Stimulated activated CD8-positive, alpha-beta memory T cell treated with anti-CD3 and anti-CD28 coated beads, Interleukin-7, amount 100 ng/mL, for 1 hour (primary cell): ENCODE results near the gene SDHAF2.
"Not testable (repeated sequence)": the region's sequence is repeated elsewhere in the genome, so short reads cannot be mapped to it uniquely, and the experiment has no call there.

ENCODE experiments used
- DNase-seq, 2 donors: peaks; one replicate each; pipeline ENCODE4 v3.0.0-alpha.2; 2020; ENCODE audit warnings: low read depth in 2 of 2

The SDHAF2 gene

DNA sequence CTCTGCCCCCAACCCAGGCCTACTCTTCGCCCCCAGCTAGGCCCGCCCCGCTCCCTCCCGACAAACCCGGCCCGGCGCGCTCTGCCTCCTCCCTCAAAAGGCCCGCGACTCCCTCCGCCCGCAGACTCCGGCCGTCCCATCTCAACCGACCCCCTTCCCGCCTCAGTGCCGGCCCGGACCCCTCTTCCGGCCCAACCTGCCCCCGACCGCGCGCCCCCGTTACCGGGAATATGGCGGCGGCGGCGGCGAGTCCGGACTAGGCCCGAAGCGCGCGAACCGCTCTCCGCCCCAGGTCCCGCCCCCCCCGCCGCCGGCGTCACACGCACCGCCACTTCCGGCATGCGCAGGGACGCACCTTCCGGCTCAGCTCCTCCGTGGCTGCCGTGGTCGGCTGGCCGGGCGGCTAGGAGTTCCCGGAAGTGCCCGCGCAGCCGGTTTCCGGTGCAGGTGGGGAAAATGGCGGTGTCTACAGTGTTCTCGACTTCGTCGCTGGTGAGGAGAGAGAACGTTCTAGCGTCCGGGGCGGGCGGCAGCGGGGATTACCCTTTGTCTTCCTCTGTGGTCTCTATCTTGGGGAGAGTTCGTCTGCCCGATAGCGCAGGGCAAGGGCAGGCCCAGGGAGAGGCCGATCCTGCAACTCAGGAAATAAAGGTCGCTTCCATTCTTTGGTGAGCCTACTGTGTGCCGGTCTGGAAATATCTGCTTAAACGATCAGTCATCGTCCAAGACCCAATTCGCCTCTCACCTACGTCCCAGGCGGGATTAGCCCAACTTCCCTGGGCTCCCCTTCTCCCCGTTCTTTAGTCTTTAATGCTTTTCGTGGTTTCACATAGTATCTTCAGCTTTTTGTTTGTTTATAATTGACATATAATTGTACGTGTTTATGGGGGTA lies at the start of gene SDHAF2, which contains the start of gene CPSF7:
Gene SDHAF2, plus strand, starts transcription at position 434 of the 892 bp plus-strand sequence. Its CDS starts 23 bp downstream, at position 457.
Gene CPSF7, minus strand, starts transcription at position 285 of the 892 bp plus-strand sequence. CDS start 740 bp downstream, outside the sequence.
- peak; percentile 94 to 97 for DNase-seq

DNA sequence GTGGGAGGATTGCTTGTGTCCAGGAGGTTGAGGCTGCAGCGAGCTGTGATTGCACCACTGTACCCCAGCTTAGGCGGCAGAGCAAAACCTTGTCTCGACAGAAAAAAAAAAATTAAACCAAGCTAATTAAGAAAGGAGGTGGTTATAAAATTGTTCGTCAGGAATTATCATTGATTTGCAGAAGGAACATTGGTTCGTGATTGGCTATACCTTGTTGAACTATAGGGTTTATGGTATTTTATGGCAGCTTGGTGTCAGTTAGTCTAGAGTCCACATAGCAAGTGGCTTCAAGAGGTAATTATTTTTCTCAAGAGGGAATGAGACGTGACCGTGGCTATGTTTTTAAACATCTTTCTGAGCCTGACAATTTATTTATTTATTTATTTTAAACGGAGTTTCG lies 49.0 kb upstream of the SDHAF2 start:
- no peak for DNase-seq

DNA sequence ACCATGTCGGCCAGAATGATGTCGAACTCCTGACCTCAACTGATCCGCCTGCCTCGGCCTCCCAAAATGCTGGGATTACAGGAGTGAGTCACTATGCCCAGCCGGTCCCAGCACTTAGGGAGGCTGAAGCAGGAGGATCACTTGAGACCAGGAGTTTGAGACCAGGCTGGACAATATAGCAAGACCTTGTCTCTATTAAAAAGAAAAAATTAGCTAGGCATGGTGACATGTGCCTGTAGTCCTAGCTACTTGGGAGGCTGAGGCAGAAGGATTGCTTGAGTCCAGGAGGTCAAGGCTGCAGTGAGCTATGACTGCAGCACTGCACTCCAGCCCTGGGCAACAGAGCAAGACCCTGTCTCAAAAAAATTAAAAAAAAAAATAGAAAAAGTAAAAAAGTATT lies 46.1 kb upstream of the SDHAF2 start:
- DNase-seq: not testable (repeated sequence)

GRCh38 chr11:61384271-61385242 lies 45.4 kb upstream of the SDHAF2 start:
- no peak for DNase-seq

DNA sequence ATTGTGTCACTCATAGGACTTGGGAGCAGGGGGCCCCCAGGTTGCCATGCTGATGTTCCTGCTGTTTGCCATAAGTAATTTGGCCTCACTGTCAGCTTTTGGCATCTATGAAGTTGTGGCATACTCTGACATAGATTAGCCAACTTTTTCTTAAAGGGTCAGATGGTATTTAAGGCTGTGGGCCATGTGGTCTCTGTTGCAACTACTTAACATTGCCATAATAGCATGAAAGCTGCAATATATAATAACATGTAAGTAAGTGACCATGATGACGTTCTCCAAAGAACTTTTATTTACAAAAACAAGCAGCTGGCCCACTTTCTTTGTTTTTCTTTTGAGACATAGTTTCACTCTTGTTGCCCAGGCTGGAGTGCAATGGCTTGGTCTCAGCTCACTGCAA lies 39.8 kb upstream of the SDHAF2 start:
- DNase-seq: no peak

DNA sequence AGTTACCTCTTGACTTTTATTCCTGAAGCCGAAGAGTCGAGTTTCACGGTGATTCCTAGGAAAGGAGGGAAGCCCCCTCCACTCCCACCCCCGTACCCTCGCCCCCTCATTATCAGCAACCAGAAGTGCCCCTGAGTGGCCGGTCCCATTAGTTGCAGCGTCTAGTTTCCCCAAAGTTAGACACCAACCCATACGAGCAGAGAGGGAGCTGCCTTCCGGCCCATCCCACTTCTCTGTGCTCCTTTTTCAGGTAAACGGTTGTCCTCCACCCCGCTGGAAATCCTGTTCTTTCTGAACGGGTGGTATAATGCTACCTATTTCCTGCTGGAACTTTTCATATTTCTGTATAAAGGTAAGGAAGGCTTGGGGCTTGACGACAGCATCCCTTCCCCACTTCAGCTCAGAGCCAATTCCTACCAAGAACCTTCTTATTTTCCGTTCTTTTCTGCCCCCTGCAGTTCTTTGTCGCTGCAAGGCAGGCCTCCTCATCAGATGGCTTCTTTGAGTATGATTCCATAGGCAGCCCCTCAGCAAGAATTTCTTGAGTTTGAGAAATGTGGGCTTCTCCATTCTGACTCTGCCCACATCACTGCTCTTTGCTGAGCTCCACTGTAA lies 36.8 kb upstream of the SDHAF2 start:
- no peak for DNase-seq

- DNase-seq: no peak
Observed at GRCh38 chr11:61401173-61401572, 28.8 kb upstream of the SDHAF2 start.

DNA sequence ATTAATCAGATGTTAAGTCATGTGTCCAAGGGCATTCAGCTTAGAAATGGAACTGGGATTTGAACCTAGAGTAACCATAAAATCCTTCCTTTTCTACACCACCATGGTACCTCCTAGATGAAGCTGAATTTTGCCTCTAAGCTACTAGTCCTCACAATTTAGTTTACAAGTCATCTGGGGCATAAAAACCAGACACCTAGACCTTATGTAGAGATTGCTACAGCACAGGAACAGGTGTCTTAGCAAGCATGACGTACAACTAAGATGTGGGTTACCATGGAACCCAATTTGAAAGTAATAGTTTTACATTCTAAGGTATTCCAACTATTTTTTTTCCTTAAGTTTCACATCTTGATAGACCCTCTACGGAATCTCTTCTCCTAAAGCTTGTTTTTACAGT lies 28.4 kb upstream of the SDHAF2 start:
- no peak for DNase-seq

- DNase-seq: no peak
Observed at GRCh38 chr11:61403658-61404057, 26.3 kb upstream of the SDHAF2 start.

DNA sequence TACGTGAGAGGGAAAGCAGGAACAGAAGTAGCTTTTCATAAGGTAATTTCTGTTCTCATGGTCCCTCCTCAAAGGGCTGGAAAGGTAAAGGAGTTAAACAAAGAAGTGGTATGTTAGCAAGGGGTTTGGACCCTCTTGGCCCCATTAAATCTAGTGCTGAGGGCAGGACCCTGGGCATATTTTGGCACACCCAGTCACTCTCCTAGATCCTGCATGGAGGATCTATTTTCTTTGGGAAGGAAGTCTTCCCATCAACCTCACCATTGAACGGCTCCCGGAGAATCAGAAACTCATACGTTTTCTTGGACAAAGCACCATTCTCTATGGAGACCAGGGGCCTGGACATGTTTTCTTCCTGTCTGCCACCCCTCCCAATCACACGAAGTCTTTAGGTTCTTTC lies 25.8 kb upstream of the SDHAF2 start:
- no peak for DNase-seq

DNA sequence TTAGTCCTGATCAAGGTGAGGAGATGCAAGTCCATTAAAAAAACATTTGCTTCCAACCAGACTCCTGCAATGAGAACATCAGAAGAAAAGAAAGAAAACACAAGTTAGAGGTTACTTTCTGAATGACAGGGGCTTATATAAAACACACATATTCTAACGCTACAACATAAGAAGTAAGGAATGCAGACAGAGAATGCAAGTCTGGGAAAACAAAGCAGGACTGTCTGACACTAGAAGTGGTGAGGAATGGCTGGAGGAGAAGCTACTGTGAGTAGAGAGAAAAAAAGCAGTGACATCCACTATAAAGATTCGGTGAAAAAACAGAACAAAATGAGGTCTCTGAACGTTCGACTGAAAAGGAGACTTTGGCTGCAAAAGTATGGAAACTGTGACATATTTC lies 25.3 kb upstream of the SDHAF2 start:
- no peak for DNase-seq

GRCh38 chr11:61406067-61406466 lies 23.9 kb upstream of the SDHAF2 start:
- no peak for DNase-seq

DNA sequence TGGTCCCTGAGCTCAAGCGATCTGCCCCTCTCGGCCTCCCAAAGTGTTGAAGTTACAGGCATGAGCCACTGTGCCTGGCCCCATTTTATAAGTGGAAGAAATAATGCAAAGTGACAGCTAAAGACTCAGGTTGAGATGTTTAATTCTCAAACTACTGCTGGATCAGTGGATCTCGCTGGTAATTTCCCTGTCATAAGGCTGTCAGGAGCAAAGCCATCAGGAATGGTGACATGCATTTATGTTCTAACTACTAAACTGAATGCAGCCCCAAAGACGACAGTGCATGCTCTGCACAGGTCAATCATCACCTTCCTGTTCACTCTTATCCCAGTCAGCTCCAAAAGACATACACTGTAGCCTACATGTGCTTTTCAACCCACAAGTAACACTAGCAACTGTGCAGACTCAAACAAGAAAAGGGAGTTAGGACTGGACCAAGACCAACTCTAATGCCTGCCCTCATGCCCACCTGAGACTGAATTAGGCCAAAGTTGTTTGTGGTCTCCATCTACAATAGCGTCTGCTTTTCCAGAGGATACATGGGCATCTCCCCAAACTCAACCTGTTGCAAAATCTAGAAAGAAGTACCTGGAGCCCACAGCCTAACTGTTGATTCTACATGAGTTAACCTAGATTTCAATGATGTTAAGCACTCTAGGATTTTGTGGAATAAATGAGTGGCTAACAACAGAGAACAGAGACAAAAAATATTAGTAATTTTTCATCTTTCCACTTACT lies 22.8 kb upstream of the SDHAF2 start:
- no peak for DNase-seq

- DNase-seq: no peak
Observed at GRCh38 chr11:61411589-61411988, 18.3 kb upstream of the SDHAF2 start.

DNA sequence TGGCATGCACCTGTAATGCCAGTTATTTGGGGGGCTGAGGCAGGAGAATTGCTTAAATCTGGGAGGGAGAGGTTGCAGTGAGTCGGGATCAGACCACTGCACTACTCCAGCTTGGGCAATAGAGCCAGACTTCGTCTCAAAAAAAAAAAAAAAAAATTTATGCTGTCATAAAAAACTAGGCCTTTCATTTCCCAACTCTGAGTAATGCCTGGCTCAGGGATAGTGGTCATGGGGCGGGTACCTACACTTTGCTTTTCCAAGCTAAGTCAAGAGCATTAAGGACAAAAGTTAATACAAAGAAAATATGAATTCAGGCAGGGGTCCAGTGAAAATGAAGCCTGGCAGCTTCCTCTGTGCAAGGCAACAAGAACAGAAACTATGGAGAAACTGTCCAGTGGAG lies 16.4 kb upstream of the SDHAF2 start:
- DNase-seq: no peak

DNA sequence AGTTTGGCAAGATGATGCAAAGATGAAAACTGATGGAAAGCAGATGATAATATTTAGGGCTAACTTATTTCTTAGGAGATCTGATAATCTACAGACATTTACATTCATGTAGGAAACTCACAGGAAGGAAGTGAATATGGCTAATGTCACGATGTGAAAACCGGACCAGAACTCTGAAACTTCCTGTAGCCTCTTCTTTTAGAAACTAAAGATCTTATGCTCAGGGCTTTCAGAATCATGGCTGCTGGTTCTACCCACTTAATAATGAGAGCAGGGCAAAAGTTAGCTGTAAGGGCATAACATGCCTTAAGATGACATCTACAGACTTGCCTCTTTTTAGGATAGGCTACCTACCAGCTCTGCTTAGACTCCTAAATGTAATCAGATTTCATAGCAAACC lies 15.4 kb upstream of the SDHAF2 start:
- no peak for DNase-seq

DNA sequence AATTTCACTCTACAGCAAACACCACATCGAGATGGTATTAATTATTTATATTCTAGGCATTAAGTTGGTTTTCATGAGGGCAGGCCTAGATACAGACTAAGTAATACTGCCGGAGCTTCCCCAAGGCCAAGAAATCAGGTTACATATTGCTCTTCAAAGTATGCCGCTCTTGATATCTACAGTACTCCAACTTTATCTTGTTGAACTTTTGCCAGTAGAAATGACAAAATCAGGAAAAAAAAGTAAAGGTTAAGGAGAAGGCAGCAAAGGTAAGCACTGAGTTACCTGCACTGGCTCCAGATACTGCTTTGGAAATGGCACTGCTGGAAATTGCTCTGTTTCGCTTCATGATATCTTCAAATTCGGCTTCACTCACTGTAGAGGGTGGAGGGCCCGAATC lies 14.5 kb upstream of the SDHAF2 start:
- DNase-seq: no peak

DNA sequence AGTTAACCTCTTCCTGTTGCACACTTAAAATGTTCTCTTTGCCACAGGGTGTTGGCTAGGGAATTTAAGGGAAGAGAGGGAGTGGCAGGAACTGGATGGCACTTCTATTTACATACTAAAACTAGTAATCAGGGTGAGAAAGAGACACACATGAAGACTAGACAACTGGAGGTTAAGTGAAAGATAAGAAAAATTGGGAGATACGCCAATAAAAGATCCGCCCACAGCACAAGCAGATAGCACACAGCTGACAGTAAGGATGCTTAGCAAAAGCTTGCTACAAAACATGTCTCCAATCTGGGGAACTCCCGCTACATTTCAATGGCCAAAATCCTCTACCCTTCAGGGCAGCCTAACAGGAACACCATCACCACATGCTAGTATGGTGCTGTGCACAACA lies 13.0 kb upstream of the SDHAF2 start:
- DNase-seq: no peak

DNA sequence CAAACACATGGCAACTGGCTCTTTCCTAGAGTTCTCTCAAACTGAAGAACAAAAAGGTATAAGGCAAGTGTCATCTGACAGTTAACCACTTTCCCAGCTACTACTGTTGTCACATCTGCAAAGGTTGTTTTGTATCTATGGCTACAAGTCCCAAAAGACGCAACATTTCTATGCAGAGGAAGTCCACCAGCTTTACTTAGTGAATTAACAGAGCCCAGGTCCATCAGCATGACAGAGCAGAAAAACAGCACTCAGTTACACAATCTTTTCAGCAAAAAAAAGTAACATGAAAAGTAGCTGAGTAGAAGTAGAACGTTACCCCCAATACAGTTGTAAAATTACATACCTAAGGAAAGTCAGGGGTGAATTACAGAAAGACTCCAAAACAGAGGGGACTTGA lies 12.3 kb upstream of the SDHAF2 start:
- no peak for DNase-seq

DNA sequence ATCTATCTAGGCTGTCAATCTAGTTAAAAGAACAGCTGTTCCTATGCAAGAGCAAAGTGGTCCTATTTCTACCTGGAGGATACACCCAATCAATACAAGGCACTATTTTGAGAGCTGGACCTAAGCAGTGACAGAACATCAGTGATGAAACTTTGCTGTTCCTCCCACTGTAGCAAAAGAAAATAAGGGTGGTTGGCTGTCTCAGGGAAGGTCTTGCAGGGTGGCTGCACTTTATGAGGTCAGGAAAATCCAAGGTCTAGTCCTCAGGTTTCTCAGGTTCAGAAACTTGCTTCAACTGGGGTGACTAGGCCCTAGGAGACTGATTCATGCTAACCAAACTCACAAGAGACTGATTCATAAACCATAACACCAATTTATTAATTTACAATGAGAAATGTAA lies 11.8 kb upstream of the SDHAF2 start:
- DNase-seq: no peak

GRCh38 chr11:61422226-61422625 lies 7.7 kb upstream of the SDHAF2 start:
- no peak for DNase-seq
